Measurements from ENCODE around the gene SLC46A1. TPM values are rescaled to one million over a fixed set of nuclear protein-coding genes. Genes with fewer than 3 reads are reported as not detected.

The SLC46A1 gene
- total RNA-seq, 1 experiment from 2014 or later, result 4.9 TPM

DNA sequence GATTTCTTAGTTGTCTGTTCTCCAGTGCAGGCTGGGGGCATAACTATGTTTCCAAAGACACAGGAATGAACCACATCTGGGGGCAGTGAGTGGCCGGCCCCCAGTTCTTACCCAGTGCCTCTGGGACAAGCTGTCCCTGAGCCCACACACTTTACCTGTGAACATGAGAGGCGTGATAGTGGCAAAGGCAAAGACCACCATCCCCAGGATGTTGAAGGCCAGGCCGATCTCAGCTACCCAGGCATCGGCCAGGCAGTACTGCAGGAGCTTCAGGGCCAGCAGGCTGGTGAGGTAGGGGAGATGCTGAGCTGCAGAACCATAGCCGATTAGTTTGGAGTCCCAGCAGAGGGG lies 1.6 kb downstream of the SLC46A1 start:
- DNase-seq (ENCODE audit: low spot score), result no peak

DNA sequence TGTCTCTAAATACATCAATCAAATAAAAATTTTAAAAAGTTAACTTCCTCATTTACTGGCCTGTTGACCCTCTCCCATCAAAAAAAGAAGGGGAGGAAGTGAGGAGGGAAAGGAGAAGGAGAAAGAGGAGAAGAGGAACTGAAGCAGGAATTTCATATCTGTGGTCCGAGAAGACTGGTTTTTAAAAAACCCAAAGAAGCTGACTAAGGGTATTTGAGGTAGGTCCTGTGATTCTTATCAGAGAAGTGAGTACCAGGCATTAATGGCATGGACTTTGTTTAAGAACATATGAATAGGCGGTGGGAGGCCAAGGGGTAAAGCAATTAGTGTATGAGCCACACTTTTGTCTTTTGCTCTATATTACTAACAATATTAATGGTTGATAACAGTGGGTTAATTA lies 2.0 kb downstream of the SLC46A1 start:
- DNase-seq (ENCODE audit: low spot score), result no peak

DNA sequence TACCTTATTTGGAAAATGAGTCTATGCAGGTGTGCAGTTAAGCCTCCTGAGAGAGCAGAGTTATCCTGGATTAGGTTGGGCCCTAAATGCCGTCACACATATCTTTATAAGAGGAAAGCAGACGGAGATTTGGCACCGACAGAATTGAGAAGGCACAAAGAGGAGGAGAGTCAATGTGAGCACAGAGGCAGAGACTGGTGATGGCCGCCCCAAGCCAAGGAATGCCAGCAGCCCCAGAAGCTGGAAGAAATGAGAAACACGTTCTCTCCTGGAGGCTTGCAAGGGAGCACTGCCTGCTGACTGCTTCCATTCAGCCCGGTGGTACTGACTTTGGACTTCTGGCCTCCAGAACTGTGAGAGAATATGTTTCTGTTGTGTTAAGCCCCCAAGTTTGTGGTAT lies 3.2 kb downstream of the SLC46A1 start:
- DNase-seq (ENCODE audit: low spot score), result no peak

DNA sequence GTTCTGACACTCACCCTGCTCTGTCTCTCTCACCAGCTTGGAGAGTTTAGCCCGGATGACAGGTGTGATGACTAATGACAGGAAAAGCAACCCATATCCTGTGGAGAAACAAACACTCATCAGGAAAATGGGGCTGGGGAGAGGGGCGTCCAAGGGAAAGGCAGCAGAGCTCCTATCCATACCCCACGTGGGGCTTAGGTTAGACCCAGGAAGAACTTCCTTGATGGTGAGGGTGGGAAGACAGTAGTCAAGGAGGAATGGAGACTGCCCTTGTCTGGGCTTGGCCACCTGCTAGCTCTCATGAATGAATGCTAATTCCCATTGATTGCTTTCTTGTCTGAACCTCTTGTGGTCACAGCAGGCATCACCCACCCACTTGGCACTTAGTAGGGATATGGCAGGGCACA lies 3.8 kb downstream of the SLC46A1 start:
- no peak for DNase-seq (ENCODE audit: low spot score)

DNA sequence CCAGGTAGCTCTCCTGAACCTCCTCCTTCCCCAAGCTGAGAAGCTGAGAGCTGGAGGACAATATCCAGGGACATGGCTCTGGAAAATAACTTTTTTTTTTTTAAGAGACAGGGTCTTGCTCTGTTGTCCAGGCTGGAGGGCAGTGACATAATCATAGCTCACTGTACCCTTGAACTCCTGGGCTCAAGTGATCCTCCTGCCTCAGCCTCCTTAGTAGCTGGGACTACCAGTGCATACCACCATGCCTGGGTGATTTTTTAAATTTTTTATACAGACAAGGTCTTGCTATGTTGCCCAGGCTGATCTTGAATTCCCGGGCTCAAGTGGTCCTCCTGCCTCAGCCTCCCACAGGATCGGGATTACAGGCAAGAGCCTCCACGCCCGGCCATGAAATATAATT lies 6.2 kb downstream of the SLC46A1 start:
- no peak for DNase-seq (ENCODE audit: low spot score)

GRCh38 chr17:28398280-28398981 lies 7.6 kb downstream of the SLC46A1 start:
- DNase-seq (ENCODE audit: low spot score), result no peak

GRCh38 chr17:28397687-28398279 lies 8.2 kb downstream of the SLC46A1 start:
- DNase-seq (ENCODE audit: low spot score), result no peak

DNA sequence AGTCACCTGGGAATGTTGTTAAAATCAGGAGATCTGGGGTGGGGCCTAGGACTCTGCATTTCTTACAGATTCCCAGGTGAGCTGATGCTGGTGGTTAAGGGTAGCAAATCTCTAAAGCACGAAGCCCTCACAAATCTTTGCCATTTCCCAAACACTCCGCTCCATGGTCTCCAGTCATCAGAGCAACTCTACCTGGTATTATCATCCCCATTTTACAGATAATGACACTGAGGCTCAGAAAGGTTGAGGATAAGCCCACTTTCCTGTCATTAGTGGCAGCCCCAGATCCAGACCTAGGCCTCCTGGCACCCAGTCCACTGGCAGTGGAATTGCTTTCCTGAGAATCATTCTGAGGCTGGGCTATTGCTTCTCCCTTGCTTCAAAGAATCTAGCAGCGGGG lies 8.7 kb downstream of the SLC46A1 start:
- DNase-seq (ENCODE audit: low spot score), result no peak

DNA sequence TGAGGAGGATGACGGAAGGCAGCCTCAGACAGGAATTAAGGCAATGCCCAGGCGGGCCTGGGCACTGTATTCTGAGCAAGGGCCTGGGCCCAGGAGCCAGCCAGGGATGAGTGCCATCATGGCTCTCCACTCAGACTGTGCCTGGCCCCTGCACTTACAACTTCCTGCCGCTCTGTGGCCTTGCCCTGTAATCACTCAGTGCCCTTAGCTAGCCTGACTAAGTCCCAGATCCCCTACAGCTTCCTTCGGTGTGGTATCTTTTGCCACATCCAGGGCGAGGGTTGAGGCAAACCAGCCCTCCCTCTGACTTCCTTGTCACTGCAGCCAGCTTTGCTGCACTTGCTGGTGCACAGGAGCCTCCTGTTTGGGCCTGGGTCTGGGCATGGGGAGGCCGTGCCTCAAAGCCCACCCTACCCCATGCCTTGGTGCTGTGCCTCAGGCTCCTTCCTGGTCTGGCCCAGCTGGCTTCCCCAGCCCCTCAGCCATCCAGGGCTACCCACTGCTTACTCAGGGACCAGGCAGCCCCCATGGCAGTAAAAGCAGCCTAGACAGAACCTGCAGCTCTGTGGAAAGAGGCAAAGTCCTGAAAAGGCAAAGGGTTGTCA lies 9.3 kb downstream of the SLC46A1 start:
- no peak for DNase-seq (ENCODE audit: low spot score)

GRCh38 chr17:28395968-28396367 lies 10.0 kb downstream of the SLC46A1 start:
- DNase-seq (ENCODE audit: low spot score), result no peak

- DNase-seq (ENCODE audit: low spot score), result no peak
These were observed 10.6 kb downstream of the SLC46A1 start for GRCh38 chr17:28395426-28395825.

GRCh38 chr17:28394337-28395116 lies 11.5 kb downstream of the SLC46A1 start:
- DNase-seq (ENCODE audit: low spot score), result no peak

- DNase-seq (ENCODE audit: low spot score), result no peak
These were observed 13.5 kb downstream of the SLC46A1 start for GRCh38 chr17:28392491-28392890.

DNA sequence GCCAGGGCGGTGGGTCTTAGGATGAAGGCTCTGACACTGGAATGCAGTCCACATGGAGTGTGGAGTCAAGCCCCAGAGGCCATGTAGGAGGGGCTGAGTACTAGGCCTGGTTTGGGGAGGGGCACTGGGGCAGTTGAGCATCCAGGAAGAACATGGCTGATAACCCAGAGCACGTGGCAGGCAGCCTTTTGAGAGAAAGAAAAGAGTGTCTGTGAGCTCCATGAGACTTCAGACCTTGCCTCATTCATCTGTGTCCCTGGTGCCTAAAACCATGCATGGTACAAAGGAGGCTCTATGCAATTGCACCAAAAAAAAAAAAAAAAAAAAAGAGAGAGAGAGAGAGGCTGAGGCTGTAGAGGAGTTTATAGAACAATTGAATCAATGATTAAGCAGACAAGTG lies 14.6 kb downstream of the SLC46A1 start:
- DNase-seq (ENCODE audit: low spot score), result no peak

DNA sequence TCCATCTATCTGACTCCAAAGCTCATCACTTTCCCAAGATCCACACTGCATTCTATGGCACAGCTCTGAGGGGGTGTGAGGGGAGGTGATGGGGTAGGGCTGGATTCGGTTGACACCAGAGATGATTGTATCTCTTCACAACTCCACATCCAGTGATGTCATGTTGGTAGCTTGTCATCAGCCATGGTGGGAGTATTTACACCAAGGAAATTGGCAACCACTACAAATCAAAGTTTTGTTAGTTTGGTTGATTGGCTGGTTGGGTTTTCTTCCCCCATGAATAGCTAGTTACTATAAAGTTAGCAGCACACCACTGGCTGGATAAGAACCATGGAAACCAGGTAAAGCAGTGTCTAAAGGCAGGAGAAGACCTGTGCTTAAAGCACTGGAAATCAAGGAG lies 15.0 kb downstream of the SLC46A1 start:
- DNase-seq (ENCODE audit: low spot score), result no peak

GRCh38 chr17:28390563-28390962 lies 15.4 kb downstream of the SLC46A1 start:
- no peak for DNase-seq (ENCODE audit: low spot score)

- no peak for DNase-seq (ENCODE audit: low spot score)
These were observed 15.9 kb downstream of the SLC46A1 start for GRCh38 chr17:28390141-28390540.

GRCh38 chr17:28388106-28388505 lies 17.9 kb downstream of the SLC46A1 start:
- no peak for DNase-seq (ENCODE audit: low spot score)

GRCh38 chr17:28386391-28386790 lies 19.6 kb downstream of the SLC46A1 start:
- DNase-seq (ENCODE audit: low spot score), result no peak

- DNase-seq (ENCODE audit: low spot score), result no peak
These were observed 20.6 kb downstream of the SLC46A1 start for GRCh38 chr17:28385406-28385805.

- no peak for DNase-seq (ENCODE audit: low spot score)
These were observed 21.0 kb downstream of the SLC46A1 start for GRCh38 chr17:28385037-28385400.

DNA sequence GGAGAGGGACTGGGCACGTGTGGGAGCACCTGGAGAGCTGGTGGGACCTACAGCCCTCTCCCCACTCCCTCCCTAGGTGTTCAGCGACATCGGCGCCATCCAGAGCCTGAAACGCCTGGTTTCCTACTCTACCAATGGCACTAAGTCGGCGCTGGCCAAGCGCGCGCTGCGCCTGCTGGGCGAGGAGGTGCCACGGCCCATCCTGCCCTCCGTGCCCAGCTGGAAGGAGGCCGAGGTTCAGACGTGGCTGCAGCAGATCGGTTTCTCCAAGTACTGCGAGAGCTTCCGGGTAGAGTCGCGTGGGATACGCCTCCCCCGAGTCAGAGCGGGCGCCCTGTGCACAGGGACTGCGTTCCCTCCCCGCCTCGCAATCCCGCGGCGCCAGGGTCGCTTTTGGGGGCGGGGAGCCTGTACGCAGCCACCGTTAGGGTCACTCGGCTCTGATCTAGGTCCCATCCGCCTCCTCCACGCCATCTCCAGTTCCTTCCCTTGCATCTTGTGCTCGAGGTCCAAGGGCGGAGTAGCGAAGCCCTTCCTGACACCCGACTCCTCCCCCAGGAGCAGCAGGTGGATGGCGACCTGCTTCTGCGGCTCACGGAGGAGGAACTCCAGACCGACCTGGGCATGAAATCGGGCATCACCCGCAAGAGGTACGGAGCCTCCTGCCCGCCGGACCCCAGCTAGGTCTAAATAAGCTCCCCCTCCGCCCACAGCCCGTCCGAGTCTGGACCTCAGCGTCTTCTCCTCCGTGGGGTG lies 21.6 kb downstream of the SLC46A1 start:
- no peak for DNase-seq (ENCODE audit: low spot score)

All from H4 (cell line).